IMR-90 (cell line): ENCODE measurements around the gene SLC26A1. TPM values are rescaled to one million over a fixed set of nuclear protein-coding genes. Genes with fewer than 3 reads are reported as not detected.

ENCODE experiments used
- ATAC-seq: fragments of 200-7000 bp; cut with Tn5 transposase; 2 replicates; pipeline ENCODE4 v1.9.1; 2020; ENCODE audit warnings: low read depth, mild to moderate bottlenecking, moderate library complexity
- BruUV-seq: library from RNA; stranded (reverse); fragments of 400-500 nt; replicated peaks from 2 replicates; lab custom pipeline; 2021; lab: Mats Ljungman, UMichigan
- CTCF ChIA-PET: fragments of 300-600 bp; formaldehyde crosslinking; extraction: SDS; loops from one replicate; lab custom pipeline; 2021; ENCODE audit warnings: antibody characterized with exemption; lab: Yijun Ruan, JAX
- POLR2A ChIA-PET: fragments of 300-600 bp; sonication (Branson Sonifier 250); formaldehyde crosslinking; loops from one replicate; lab custom pipeline; 2022; ENCODE audit warnings: antibody characterized with exemption; ENCODE audit not compliant: unreplicated experiment; lab: Charles Lee
- DNase-seq: peaks from one replicate; pipeline ENCODE4 v3.0.0; 2013
- H2AFZ ChIP-seq: replicated peaks from 2 replicates; pipeline ENCODE3; 2013; ENCODE audit warnings: low read length, mild to moderate bottlenecking; ENCODE audit not compliant: poor library complexity
- H2AK5ac ChIP-seq: 2 replicates; pipeline ENCODE4 v1.6.1; 2013; ENCODE audit warnings: low read depth, low read length, inconsistent platforms
- H2AK9ac ChIP-seq: replicated peaks from 2 replicates; pipeline ENCODE3; 2013; ENCODE audit warnings: mild to moderate bottlenecking, low read depth, low read length, moderate library complexity; ENCODE audit not compliant: poor library complexity
- H2BK120ac ChIP-seq: 2 replicates; pipeline ENCODE4 v1.6.1; 2013; ENCODE audit warnings: low read depth, low read length, inconsistent platforms
- H2BK15ac ChIP-seq: 3 replicates; pipeline ENCODE4 v1.6.1; 2013; ENCODE audit warnings: low read depth, low read length, inconsistent platforms
- H2BK20ac ChIP-seq: 2 replicates; pipeline ENCODE4 v1.6.1; 2013; ENCODE audit warnings: low read depth, mild to moderate bottlenecking, inconsistent platforms, low read length, moderate library complexity
- H2BK5ac ChIP-seq: 2 replicates; pipeline ENCODE4 v1.6.1; 2013; ENCODE audit warnings: mild to moderate bottlenecking, low read depth, low read length, inconsistent platforms; ENCODE audit not compliant: poor library complexity, severe bottlenecking
- H3K14ac ChIP-seq: replicated peaks from 2 replicates; pipeline ENCODE4 v1.6.1; 2013; ENCODE audit warnings: low read depth, low read length, inconsistent platforms
- H3K18ac ChIP-seq: 2 replicates; pipeline ENCODE4 v1.6.1; 2013; ENCODE audit warnings: low read depth, low read length, control low read depth
- H3K23ac ChIP-seq: 2 replicates; pipeline ENCODE4 v1.6.1; 2013; ENCODE audit warnings: low read depth, low read length, inconsistent platforms
- H3K27ac ChIP-seq: 2 replicates; pipeline ENCODE4 v1.5.1; 2013; ENCODE audit warnings: mild to moderate bottlenecking, control low read depth, low read length; ENCODE audit not compliant: insufficient read depth
- H3K27me3 ChIP-seq: 2 replicates; pipeline ENCODE4 v1.6.1; 2013; ENCODE audit warnings: low read length; ENCODE audit not compliant: control insufficient read depth, insufficient read depth
- H3K36me3 ChIP-seq: 2 replicates; pipeline ENCODE4 v1.6.1; 2013; ENCODE audit warnings: low read length, mixed read lengths; ENCODE audit not compliant: control insufficient read depth, insufficient read depth
- H3K4ac ChIP-seq: 2 replicates; pipeline ENCODE4 v1.6.1; 2013; ENCODE audit warnings: low read depth, low read length, inconsistent platforms
- H3K4me1 ChIP-seq: 2 replicates; pipeline ENCODE4 v1.6.1; 2013; ENCODE audit warnings: low read length, mixed read lengths; ENCODE audit not compliant: control insufficient read depth, insufficient read depth
- H3K4me2 ChIP-seq: 2 replicates; pipeline ENCODE4 v1.6.1; 2013; ENCODE audit warnings: low read depth, mild to moderate bottlenecking, control low read depth, low read length, moderate library complexity
- H3K4me3 ChIP-seq: 2 replicates; pipeline ENCODE4 v1.5.1; 2013; ENCODE audit warnings: low read depth, mild to moderate bottlenecking, control low read depth, low read length, moderate library complexity; ENCODE audit not compliant: insufficient read depth
- H3K56ac ChIP-seq: 2 replicates; pipeline ENCODE4 v1.6.1; 2013; ENCODE audit warnings: low read length, inconsistent platforms; ENCODE audit not compliant: insufficient read depth; ENCODE audit errors: extremely low read depth
- H3K79me1 ChIP-seq, 2 experiments: 2 replicates each; pipeline ENCODE4 v1.6.1; 2013; ENCODE audit warnings: low read length in 2 of 2, inconsistent platforms in 1 of 2, low read depth in 1 of 2
- H3K9ac ChIP-seq: 2 replicates; pipeline ENCODE4 v1.6.1; 2013; ENCODE audit warnings: low read depth, low read length, control low read depth
- H3K9me1 ChIP-seq: 2 replicates; pipeline ENCODE4 v1.6.1; 2013; ENCODE audit warnings: low read length, inconsistent platforms; ENCODE audit not compliant: insufficient read depth
- H3K9me3 ChIP-seq: 2 replicates; pipeline ENCODE4 v1.6.1; 2013; ENCODE audit warnings: low read length; ENCODE audit not compliant: control insufficient read depth, insufficient read depth
- H4K20me1 ChIP-seq: 2 replicates; pipeline ENCODE4 v1.6.1; 2013; ENCODE audit warnings: low read length, inconsistent platforms; ENCODE audit not compliant: insufficient read depth
- H4K5ac ChIP-seq: 2 replicates; pipeline ENCODE4 v1.6.1; 2013; ENCODE audit warnings: mild to moderate bottlenecking, low read depth, low read length, control low read depth
- H4K8ac ChIP-seq, 2 experiments: 2 replicates each; pipeline ENCODE4 v1.6.1; 2013; ENCODE audit warnings: low read depth in 2 of 2, low read length in 2 of 2, control low read depth in 1 of 2, inconsistent platforms in 1 of 2
- H4K91ac ChIP-seq: 2 replicates; pipeline ENCODE4 v1.6.1; 2013; ENCODE audit warnings: low read depth, low read length, inconsistent platforms; ENCODE audit not compliant: insufficient read depth
- BHLHE40 ChIP-seq: fragments of 150-350 bp; IDR thresholded peaks from 2 replicates; pipeline ENCODE4 v1.6.1; 2016; ENCODE audit warnings: mild to moderate bottlenecking, low read depth, low read length
- CEBPB ChIP-seq: IDR thresholded peaks from 2 replicates; pipeline ENCODE4 v1.6.1; 2012; ENCODE audit warnings: low read depth, low read length, improper control_type of control experiment
- CHD1 ChIP-seq: IDR thresholded peaks from 2 replicates; pipeline ENCODE4 v1.6.1; 2012; ENCODE audit warnings: low read depth, low read length, improper control_type of control experiment
- CTCF ChIP-seq: conservative IDR thresholded peaks from 2 replicates; pipeline ENCODE4 v1.5.1; 2012; ENCODE audit warnings: mild to moderate bottlenecking, low read depth, low read length, improper control_type of control experiment
- FOS ChIP-seq: fragments of 150-350 bp; IDR thresholded peaks from 2 replicates; pipeline ENCODE4 v1.6.1; 2016; ENCODE audit warnings: low read depth, low read length
- MAFK ChIP-seq: IDR thresholded peaks from 2 replicates; pipeline ENCODE4 v1.6.1; 2012; ENCODE audit warnings: low read depth, low read length, improper control_type of control experiment
- MAZ ChIP-seq: IDR thresholded peaks from 2 replicates; pipeline ENCODE4 v1.6.1; 2012; ENCODE audit warnings: low read depth, mild to moderate bottlenecking, low read length, improper control_type of control experiment, moderate library complexity, borderline replicate concordance
- MXI1 ChIP-seq: IDR thresholded peaks from 2 replicates; pipeline ENCODE4 v1.6.1; 2012; ENCODE audit warnings: low read depth, mild to moderate bottlenecking, low read length, moderate library complexity, borderline replicate concordance
- NFE2L2 ChIP-seq: fragments of 150-350 bp; IDR thresholded peaks from 2 replicates; pipeline ENCODE4 v1.6.1; 2016; ENCODE audit warnings: low read depth, mild to moderate bottlenecking, low read length
- POLR2A ChIP-seq: IDR thresholded peaks from 2 replicates; pipeline ENCODE4 v1.6.1; 2012; ENCODE audit warnings: mild to moderate bottlenecking, low read depth, low read length
- RAD21 ChIP-seq: IDR thresholded peaks from 2 replicates; pipeline ENCODE4 v1.6.1; 2012; ENCODE audit warnings: low read length, improper control_type of control experiment
- RCOR1 ChIP-seq: IDR thresholded peaks from 2 replicates; pipeline ENCODE4 v1.6.1; 2012; ENCODE audit warnings: mild to moderate bottlenecking, low read length, improper control_type of control experiment; ENCODE audit not compliant: insufficient replicate concordance
- RFX5 ChIP-seq: IDR thresholded peaks from 2 replicates; pipeline ENCODE4 v1.8.0; 2012; ENCODE audit warnings: low read depth, mild to moderate bottlenecking, low read length, moderate library complexity
- SMC3 ChIP-seq: fragments of 150-350 bp; IDR thresholded peaks from 2 replicates; pipeline ENCODE4 v1.6.1; 2016; ENCODE audit warnings: low read depth, mild to moderate bottlenecking, antibody characterized with exemption, low read length, moderate library complexity
- USF2 ChIP-seq: fragments of 150-350 bp; IDR thresholded peaks from 2 replicates; pipeline ENCODE4 v1.6.1; 2017; ENCODE audit warnings: mild to moderate bottlenecking, antibody characterized with exemption, low read length, low read depth
- WGBS, 2 experiments: methylation state at CpG; one replicate each; pipeline versions ENCODE4 v1.1.5 to v1.1.7; 2013; ENCODE audit warnings: missing lambda C conversion rate in 2 of 2; ENCODE audit not compliant: insufficient read length in 1 of 2; ENCODE audit errors: extremely low coverage in 2 of 2; 5-methylcytosine and 5-hydroxymethylcytosine counted together
- dilution Hi-C: fragments of 300-500 bp; cut with HindIII; formaldehyde crosslinking; loops from one replicate; pipeline ENCODE4 v1.14.3; 2018; ENCODE audit warnings: low sequenced_read_pairs; ENCODE audit not compliant: unreplicated experiment
- in situ Hi-C: fragments of 300-500 bp; cut with MboI; formaldehyde crosslinking; loops from 3 replicates; pipeline ENCODE4 v1.14.3; 2019; ENCODE audit warnings: low sequenced_read_pairs, inconsistent platforms, mixed read lengths
- intact Hi-C: fragments of 100-400 bp; cut with micrococcal nuclease; formaldehyde crosslinking; loops from 2 replicates; pipeline ENCODE4 v1.10.0; 2022
- polyA plus RNA-seq, 3 experiments: library from polyadenylated mRNA; depleted of rRNA; stranded (reverse); fragments of >200 nt; gene quantifications; 2 replicates each; pipeline ENCODE4 v1.2.3, GENCODE V29; 2012; ENCODE audit warnings: low replicate concordance in 1 of 3
- total RNA-seq: library from RNA; depleted of rRNA; stranded (reverse); fragments of >200 nt; gene quantifications from 2 replicates; pipeline ENCODE4 v1.2.3, GENCODE V29; 2012
- TF ChIP-seq, protein P1 (sequence below): fragments of 150-350 bp; IDR thresholded peaks from 2 replicates; pipeline ENCODE4 v1.6.1; 2016; ENCODE audit warnings: low read depth, mild to moderate bottlenecking, low read length, moderate library complexity, borderline replicate concordance

The SLC26A1 gene
- total and polyA plus RNA-seq, 2 of the 4 experiments (the other 2 are of a cell fraction) = 0.09 TPM; not detected in 1

GRCh38 chr4:1017706-1018105 lies 24.5 kb upstream of the SLC26A1 start:
- 100% methylated on average over 2 of the region's 15 CpGs; no CpG with 5 or more reads in 1 of the 2 experiments for WGBS, 2 experiments

More at GRCh38 chr4:1017706-1018105, 24.5 kb upstream of the SLC26A1 start:
- dilution Hi-C loops (no loop called here), in situ Hi-C loops (no loop called here), intact Hi-C loops (no loop called here)
- DNase-seq = no peak
- no peak overlapping the region for H3K27ac ChIP-seq
- no peak overlapping the region for H4K8ac ChIP-seq
- ATAC-seq = no peak
- CTCF ChIA-PET = no interaction called here
- H2AFZ ChIP-seq = no peak overlapping the region
- no peak overlapping the region for H3K4me3 ChIP-seq
- peaks cover 0 to 9% of the 10 kb centered on the region in 2 experiments; a peak in 2 of 4 replicates for H3K79me1 ChIP-seq
- no peaks in the 10 kb centered on the region for H3K9me3 ChIP-seq
- H3K36me3 ChIP-seq = peaks cover 6% of the 10 kb centered on the region; the same call in 1 of the 2 replicates
- no peak overlapping the region for H3K18ac ChIP-seq
- no peak overlapping the region for H4K91ac ChIP-seq
- H2BK20ac ChIP-seq = no peak overlapping the region
- H3K14ac ChIP-seq = no peak overlapping the region
- no peak overlapping the region for H4K5ac ChIP-seq
- no peak overlapping the region for H2BK5ac ChIP-seq
- POLR2A ChIA-PET = no interaction called here
- peaks cover 4% of the 10 kb centered on the region; the same call in 1 of the 2 replicates for H3K9me1 ChIP-seq
- no peak overlapping the region for H3K4me2 ChIP-seq
- H3K56ac ChIP-seq = no peak overlapping the region
- TF ChIP-seq CTCF (no peak), MAFK (no peak), POLR2A (no peak), USF2 (no peak), NFE2L2 (no peak), RAD21 (no peak), SMC3 (no peak), BHLHE40 (no peak), CEBPB (no peak), CHD1 (no peak), MXI1 (no peak), RCOR1 (no peak), MAZ (no peak), FOS (no peak), RFX5 (no peak)
- TF ChIP-seq, protein P1, sequence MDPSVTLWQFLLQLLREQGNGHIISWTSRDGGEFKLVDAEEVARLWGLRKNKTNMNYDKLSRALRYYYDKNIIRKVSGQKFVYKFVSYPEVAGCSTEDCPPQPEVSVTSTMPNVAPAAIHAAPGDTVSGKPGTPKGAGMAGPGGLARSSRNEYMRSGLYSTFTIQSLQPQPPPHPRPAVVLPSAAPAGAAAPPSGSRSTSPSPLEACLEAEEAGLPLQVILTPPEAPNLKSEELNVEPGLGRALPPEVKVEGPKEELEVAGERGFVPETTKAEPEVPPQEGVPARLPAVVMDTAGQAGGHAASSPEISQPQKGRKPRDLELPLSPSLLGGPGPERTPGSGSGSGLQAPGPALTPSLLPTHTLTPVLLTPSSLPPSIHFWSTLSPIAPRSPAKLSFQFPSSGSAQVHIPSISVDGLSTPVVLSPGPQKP = no peak
- H3K4ac ChIP-seq = no peak overlapping the region
- no peak overlapping the region for H2BK15ac ChIP-seq
- peaks cover 28% of the 10 kb centered on the region for H4K20me1 ChIP-seq
- H2BK120ac ChIP-seq = no peak overlapping the region
- H3K27me3 ChIP-seq = no peaks in the 10 kb centered on the region
- H3K4me1 ChIP-seq = peaks cover 2% of the 10 kb centered on the region; the same call in 1 of the 2 replicates
- BruUV-seq = no TSS peak
- H3K9ac ChIP-seq = no peak overlapping the region
- no peak overlapping the region for H2AK9ac ChIP-seq
- no peak overlapping the region for H2AK5ac ChIP-seq
- no peak overlapping the region for H3K23ac ChIP-seq
